Activated B cell treated with CpG ODN at 0.5 μM for 24 hours (primary cell): ENCODE data around the gene CDC42BPB. TPM values are rescaled to one million over a fixed set of nuclear protein-coding genes. Genes with fewer than 3 reads are reported as not detected.

ENCODE experiments used
- ATAC-seq: fragments of 200-7000 bp; cut with Tn5 transposase; one replicate; pipeline ENCODE4 v1.10.0; 2021; ENCODE audit warnings: low read depth, mild to moderate bottlenecking, moderate library complexity
- CTCF ChIA-PET: fragments of 350-600 bp; sonication (Branson Sonifier 250); formaldehyde crosslinking; loops from one replicate; lab custom pipeline; 2021; ENCODE audit warnings: antibody characterized with exemption; lab: Charles Lee
- POLR2A ChIA-PET: fragments of 350-600 bp; sonication (Branson Sonifier 250); formaldehyde crosslinking; loops from one replicate; lab custom pipeline; 2021; ENCODE audit warnings: antibody characterized with exemption; lab: Charles Lee
- DNase-seq: peaks from one replicate; pipeline ENCODE4 v3.0.0; 2022
- H3K27ac Mint-ChIP-seq: one replicate; pipeline ENCODE4 v1.8.0; 2020; ENCODE audit warnings: mixed read lengths
- H3K27me3 Mint-ChIP-seq: one replicate; pipeline ENCODE4 v1.8.0; 2021; ENCODE audit warnings: mixed read lengths
- H3K36me3 Mint-ChIP-seq: one replicate; pipeline ENCODE4 v1.8.0; 2021; ENCODE audit warnings: low read depth, mixed read lengths
- H3K4me1 Mint-ChIP-seq: one replicate; pipeline ENCODE4 v1.8.0; 2021; ENCODE audit warnings: mixed read lengths
- H3K4me3 Mint-ChIP-seq: one replicate; pipeline ENCODE4 v1.8.0; 2020; ENCODE audit warnings: mild to moderate bottlenecking, mixed read lengths
- H3K9me3 Mint-ChIP-seq: one replicate; pipeline ENCODE4 v1.8.0; 2020; ENCODE audit warnings: mixed read lengths
- intact Hi-C: fragments of 100-400 bp; cut with micrococcal nuclease; formaldehyde crosslinking; loops from one replicate; pipeline ENCODE4 v1.15.1; 2024
- total RNA-seq: library from RNA; stranded (reverse); gene quantifications from 2 replicates; pipeline ENCODE4 v1.2.3, GENCODE V29; 2022
- TF ChIP-seq, protein P1 (sequence below): fragments of 200-600 bp; IDR thresholded peaks from one replicate; pipeline ENCODE4 v1.8.0; 2022; ENCODE audit warnings: antibody characterized with exemption, mild to moderate bottlenecking

Gene CDC42BPB
- total RNA-seq, 1 donor from 2014 or later, result 38.5 TPM

DNA sequence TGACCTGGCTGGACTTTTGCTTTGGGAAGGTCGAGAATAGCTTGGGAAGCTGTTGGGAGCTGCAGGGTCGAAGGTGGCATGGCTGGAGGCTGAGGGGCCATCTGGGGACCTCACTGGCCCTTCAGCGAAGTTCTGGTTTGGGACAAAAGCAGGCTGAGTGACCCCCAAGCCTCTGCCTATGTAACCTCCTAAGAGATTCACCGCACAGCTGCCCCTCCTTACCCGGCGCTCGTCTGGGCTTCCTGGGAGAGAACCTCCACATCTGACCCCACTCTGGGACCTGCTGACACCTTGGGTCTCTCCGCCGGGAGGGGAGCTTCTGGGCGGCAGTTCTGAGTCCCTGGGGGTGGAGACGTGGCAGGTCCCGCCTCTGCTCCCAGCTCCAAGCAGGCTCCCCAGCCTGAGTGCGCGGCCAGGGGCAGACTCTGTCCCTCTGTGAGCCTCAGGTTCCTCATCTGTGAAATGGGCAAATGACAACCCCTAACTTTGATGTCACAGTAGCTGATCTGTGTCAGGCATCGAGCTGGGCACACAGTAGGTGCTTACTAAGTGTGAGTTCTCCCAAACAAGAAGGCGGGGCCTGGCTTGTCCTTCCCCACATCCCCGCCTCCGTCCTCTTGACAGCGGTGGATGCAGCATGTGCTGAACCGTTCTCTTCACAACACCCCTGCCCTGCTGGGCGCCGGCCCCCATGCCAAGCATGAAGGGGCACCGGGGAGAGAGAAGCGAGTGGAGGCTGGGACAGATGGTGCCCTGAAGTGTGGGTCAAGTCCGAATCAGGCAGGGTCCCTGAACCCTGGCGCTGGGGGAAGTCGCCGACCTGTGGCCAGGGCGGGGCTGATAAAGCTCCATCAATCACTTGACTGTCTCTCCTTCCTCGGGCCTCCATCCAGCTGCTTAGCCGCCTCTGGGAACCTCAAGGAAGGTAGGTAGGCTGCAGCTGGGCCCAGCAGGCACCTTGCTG lies 40.9 kb upstream of the CDC42BPB start:
- intact Hi-C loops, result no loop called here
- no peaks in the 10 kb centered on the region for H3K9me3 Mint-ChIP-seq
- ChIA-PET CTCF (no interaction called here), POLR2A (interaction anchor here (0.6 kb wide), 1 partner anchor 315 kb away, joined by 3 read pairs; no protein-coding TSS in a partner anchor)
- H3K27me3 Mint-ChIP-seq, result peaks cover 10% of the 10 kb centered on the region
- no peak overlapping the region for H3K4me3 Mint-ChIP-seq
- H3K36me3 Mint-ChIP-seq, result no peaks in the 10 kb centered on the region
- TF ChIP-seq, protein P1, sequence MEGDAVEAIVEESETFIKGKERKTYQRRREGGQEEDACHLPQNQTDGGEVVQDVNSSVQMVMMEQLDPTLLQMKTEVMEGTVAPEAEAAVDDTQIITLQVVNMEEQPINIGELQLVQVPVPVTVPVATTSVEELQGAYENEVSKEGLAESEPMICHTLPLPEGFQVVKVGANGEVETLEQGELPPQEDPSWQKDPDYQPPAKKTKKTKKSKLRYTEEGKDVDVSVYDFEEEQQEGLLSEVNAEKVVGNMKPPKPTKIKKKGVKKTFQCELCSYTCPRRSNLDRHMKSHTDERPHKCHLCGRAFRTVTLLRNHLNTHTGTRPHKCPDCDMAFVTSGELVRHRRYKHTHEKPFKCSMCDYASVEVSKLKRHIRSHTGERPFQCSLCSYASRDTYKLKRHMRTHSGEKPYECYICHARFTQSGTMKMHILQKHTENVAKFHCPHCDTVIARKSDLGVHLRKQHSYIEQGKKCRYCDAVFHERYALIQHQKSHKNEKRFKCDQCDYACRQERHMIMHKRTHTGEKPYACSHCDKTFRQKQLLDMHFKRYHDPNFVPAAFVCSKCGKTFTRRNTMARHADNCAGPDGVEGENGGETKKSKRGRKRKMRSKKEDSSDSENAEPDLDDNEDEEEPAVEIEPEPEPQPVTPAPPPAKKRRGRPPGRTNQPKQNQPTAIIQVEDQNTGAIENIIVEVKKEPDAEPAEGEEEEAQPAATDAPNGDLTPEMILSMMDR, result no peak
- H3K4me1 Mint-ChIP-seq, result peaks cover 16% of the 10 kb centered on the region
- H3K27ac Mint-ChIP-seq, result no peak overlapping the region
- DNase-seq, result no peak
- ATAC-seq, result no peak

DNA sequence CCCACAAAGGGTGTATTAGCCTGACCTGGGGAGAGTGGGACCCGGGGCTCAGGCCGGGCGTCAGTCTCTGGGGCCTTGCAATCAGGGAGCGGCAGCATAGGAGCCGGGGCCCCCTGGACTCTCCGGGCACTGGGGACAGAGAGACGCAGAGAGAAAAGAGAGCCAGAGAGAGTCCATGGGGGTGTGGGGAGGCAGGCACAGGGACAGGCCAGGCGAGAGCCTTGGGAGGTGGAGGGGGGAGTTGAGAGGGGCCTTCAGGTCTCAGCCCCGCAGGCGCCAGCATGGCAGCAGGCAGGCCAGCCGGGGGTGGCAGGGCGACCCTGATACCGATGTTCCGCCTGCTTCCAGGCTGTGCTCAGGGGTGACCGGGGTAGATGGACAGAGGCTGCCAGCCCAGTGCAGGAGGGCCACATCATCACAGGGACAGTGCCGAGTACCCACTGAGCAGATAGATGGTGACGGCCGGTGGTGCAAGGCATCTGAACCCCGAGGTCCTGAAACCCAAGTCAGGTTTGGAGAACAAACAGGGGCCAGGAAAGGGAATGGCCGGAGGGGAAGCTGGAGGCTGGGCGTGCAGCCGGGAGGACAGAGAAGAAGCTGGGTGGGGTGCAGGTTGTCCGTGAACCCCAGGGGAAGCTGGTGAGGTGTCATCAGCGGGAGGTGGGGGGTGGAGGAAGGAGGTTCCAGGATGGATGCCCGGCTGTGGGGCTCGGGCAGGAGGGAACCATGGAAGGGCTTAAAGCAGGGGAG lies 40.1 kb upstream of the CDC42BPB start:
- ChIA-PET POLR2A (no interaction called here), CTCF (interaction anchor here (3.1 kb wide), 1 partner anchor 8 kb away, joined by 14 read pairs; no protein-coding TSS in a partner anchor)
- H3K27ac Mint-ChIP-seq, result no peak overlapping the region
- H3K27me3 Mint-ChIP-seq, result peaks cover 10% of the 10 kb centered on the region
- H3K4me1 Mint-ChIP-seq, result peaks cover 16% of the 10 kb centered on the region
- no peaks in the 10 kb centered on the region for H3K9me3 Mint-ChIP-seq
- no peaks in the 10 kb centered on the region for H3K36me3 Mint-ChIP-seq
- intact Hi-C loops, result no loop called here
- ATAC-seq, result no peak
- no peak overlapping the region for H3K4me3 Mint-ChIP-seq
- DNase-seq, result no peak
- TF ChIP-seq, protein P1, result no peak

DNA sequence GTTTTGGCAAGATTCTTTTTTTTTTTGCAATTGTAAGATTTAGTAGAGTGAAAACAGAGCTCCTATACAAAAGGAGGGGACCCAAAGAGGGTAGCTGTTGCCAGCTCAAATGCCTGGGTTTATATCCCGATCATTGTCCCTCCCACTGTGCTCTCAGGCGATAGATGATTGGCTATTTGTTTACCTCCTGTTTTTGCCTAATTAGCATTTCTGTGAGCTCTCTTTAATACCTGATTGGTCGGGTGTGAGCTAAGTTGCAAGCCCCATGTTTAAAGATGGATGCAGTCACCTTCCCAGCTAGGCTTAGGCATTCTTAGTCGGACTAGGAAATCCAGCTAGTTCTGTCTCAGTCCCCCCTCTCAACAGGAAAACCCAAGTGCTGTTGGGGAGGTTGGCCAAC lies 39.0 kb upstream of the CDC42BPB start:
- peaks cover 6% of the 10 kb centered on the region for H3K27me3 Mint-ChIP-seq
- CTCF ChIA-PET, result interaction anchor here (0.7 to 3.1 kb wide), 2 partner anchors 9 to 402 kb away, joined by 3 to 14 read pairs; no protein-coding TSS in a partner anchor
- no peaks in the 10 kb centered on the region for H3K36me3 Mint-ChIP-seq
- DNase-seq, result no peak
- H3K9me3 Mint-ChIP-seq, result no peaks in the 10 kb centered on the region
- TF ChIP-seq, protein P1, result no peak
- no peak overlapping the region for H3K4me3 Mint-ChIP-seq
- no peak for ATAC-seq
- POLR2A ChIA-PET, result interaction anchor here (0.6 kb wide), 2 partner anchors 22 to 299 kb away, joined by 3 read pairs; no protein-coding TSS in a partner anchor
- intact Hi-C loops, result no loop called here
- H3K4me1 Mint-ChIP-seq, result peaks cover 19% of the 10 kb centered on the region
- no peak overlapping the region for H3K27ac Mint-ChIP-seq

DNA sequence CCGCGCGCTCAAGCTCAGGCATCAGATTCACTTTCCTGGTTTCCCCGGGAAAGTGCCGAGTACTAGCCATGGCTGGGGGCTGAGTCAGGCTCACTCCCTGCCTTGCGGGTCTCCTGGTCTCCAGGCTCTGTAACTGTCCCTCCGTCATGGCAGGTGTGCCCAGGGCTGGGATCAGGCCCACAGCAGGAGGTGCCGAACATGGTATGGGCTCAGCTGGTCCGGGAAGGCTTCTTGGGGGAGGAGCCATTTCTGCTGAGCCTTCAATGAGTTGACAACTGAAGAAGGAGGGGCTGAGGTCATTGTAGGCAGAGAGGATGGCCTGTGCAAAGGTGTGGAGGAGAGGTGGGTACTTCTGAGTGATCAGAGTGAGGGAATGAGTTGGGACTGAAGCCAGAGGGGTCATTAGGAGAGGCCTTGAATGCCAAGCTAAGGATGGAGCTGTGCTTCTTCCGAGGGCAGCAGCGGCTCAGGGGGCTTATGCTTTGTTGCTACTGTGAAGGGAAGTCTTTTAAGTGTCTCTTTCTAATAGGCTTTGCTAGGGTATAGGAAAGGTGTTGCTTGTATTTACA lies 37.9 kb upstream of the CDC42BPB start:
- no peaks in the 10 kb centered on the region for H3K9me3 Mint-ChIP-seq
- intact Hi-C loops, result no loop called here
- CTCF ChIA-PET, result interaction anchor here (0.6 to 3.1 kb wide), 2 partner anchors 10 to 14 kb away, joined by 3 to 14 read pairs; no protein-coding TSS in a partner anchor

More for the DNA sequence above, 37.9 kb upstream of the CDC42BPB start:
- Mint-ChIP-seq H3K27ac (no peak overlapping the region), H3K4me3 (no peak overlapping the region), H3K36me3 (no peaks in the 10 kb centered on the region), H3K27me3 (peaks cover 3% of the 10 kb centered on the region), H3K4me1 (peaks cover 12% of the 10 kb centered on the region)
- POLR2A ChIA-PET, result no interaction called here
- no peak for ATAC-seq
- DNase-seq, result no peak
- TF ChIP-seq, protein P1, result no peak
